Measurements from ENCODE around the gene CUX1.

CUX1 gene

GRCh38 chr7:101860316-101861217 is 43.1 kb downstream of the CUX1 start:
- no peak for DNase-seq (ENCODE audit: low read depth)
- H3K4me3 ChIP-seq (ENCODE audit: low read length): no peak overlapping the region
- TF ChIP-seq, protein P1, sequence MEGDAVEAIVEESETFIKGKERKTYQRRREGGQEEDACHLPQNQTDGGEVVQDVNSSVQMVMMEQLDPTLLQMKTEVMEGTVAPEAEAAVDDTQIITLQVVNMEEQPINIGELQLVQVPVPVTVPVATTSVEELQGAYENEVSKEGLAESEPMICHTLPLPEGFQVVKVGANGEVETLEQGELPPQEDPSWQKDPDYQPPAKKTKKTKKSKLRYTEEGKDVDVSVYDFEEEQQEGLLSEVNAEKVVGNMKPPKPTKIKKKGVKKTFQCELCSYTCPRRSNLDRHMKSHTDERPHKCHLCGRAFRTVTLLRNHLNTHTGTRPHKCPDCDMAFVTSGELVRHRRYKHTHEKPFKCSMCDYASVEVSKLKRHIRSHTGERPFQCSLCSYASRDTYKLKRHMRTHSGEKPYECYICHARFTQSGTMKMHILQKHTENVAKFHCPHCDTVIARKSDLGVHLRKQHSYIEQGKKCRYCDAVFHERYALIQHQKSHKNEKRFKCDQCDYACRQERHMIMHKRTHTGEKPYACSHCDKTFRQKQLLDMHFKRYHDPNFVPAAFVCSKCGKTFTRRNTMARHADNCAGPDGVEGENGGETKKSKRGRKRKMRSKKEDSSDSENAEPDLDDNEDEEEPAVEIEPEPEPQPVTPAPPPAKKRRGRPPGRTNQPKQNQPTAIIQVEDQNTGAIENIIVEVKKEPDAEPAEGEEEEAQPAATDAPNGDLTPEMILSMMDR (conservative IDR thresholded peaks at IDR 0.05; ENCODE audit: low read length): no peak

- H3K4me3 ChIP-seq (ENCODE audit: low read length): no peak overlapping the region
- TF ChIP-seq, protein P1 (conservative IDR thresholded peaks at IDR 0.05; ENCODE audit: low read length): no peak
- no peak for DNase-seq (ENCODE audit: low read depth)
These were observed 43.9 kb downstream of the CUX1 start for GRCh38 chr7:101861218-101861775.

GRCh38 chr7:101862280-101863220 is 45.1 kb downstream of the CUX1 start:
- DNase-seq (ENCODE audit: low read depth): no peak
- TF ChIP-seq, protein P1 (conservative IDR thresholded peaks at IDR 0.05; ENCODE audit: low read length): no peak
- H3K4me3 ChIP-seq (ENCODE audit: low read length): no peak overlapping the region

DNA sequence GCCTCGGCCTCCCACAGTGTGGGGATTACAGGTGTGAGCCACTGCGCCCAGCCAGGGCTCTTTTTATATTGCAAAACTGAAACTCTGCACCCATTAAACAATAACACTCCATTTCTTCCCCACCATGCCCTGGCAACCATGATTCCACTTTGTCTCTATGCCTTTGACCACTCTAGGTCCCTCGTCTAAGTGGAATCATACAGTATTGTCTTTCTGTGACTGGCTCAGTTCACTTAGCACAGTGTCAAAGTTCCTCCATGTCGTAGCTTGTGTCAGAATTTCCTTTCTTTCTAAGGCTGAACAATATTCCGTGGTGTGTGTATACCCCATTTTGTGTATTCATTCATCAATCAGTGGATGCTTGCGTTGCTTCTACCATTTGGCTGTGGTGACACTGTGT is 46.2 kb downstream of the CUX1 start:
- DNase-seq (ENCODE audit: low read depth): no peak
- H3K4me3 ChIP-seq (ENCODE audit: low read length): no peak overlapping the region
- TF ChIP-seq, protein P1 (conservative IDR thresholded peaks at IDR 0.05; ENCODE audit: low read length): no peak

- TF ChIP-seq, protein P1 (conservative IDR thresholded peaks at IDR 0.05; ENCODE audit: low read length): no peak
- H3K4me3 ChIP-seq (ENCODE audit: low read length): no peak overlapping the region
- DNase-seq (ENCODE audit: low read depth): no peak
These were observed 46.6 kb downstream of the CUX1 start for GRCh38 chr7:101864039-101864438.

- TF ChIP-seq, protein P1 (conservative IDR thresholded peaks at IDR 0.05; ENCODE audit: low read length): no peak
- H3K4me3 ChIP-seq (ENCODE audit: low read length): no peak overlapping the region
- no peak for DNase-seq (ENCODE audit: low read depth)
These were observed 47.6 kb downstream of the CUX1 start for GRCh38 chr7:101865031-101865430.

All from AG10803 (cell line).